ENCODE measurements around the gene PRELID3B.

Gene PRELID3B

GRCh38 chr20:58994390-58995159 is 48.0 kb downstream of the PRELID3B start:
- DNase-seq (ENCODE audit: low read depth): no peak

DNA sequence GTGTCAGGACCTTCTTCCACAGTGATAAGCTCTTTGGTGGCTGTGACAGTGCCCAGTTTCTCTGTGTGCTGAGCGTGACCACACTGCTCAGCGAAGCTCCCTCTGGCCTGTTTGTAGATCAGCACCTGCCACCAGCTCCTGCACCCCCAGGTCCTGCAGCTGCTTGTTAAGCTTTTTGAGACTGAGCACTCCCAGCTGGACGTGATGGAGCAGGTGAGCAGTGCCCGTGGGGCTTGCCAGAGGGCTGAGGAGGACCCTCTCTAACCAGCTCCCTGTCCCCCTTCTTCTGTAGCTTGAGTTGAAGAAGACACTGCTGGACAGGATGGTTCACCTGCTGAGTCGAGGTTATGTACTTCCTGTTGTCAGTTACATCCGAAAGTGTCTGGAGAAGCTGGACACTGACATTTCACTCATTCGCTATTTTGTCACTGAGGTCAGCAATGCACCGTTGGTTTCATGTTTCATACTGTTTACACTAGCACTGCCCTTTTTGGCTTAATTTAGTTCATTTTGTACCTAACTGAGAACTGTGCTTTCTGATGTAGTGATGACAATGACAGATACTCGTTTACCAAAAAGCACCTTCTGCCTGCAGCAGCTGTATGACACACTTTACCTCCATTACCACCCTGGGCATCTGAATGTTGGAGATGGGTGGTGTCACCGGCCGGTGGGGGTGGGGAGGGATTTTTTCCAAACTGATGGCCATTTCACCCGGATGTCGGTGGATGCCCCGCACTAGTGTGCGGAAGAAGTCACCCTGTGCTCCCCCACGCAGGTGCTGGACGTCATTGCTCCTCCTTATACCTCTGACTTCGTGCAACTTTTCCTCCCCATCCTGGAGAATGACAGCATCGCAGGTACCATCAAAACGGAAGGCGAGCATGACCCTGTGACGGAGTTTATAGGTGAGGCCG is 49.0 kb downstream of the PRELID3B start:
- no peak for DNase-seq (ENCODE audit: low read depth)

GRCh38 chr20:58992911-58993310 is 49.7 kb downstream of the PRELID3B start:
- DNase-seq (ENCODE audit: low read depth): no peak

GRCh38 chr20:58991715-58992114 is 50.9 kb downstream of the PRELID3B start:
- no peak for DNase-seq (ENCODE audit: low read depth)

DNA sequence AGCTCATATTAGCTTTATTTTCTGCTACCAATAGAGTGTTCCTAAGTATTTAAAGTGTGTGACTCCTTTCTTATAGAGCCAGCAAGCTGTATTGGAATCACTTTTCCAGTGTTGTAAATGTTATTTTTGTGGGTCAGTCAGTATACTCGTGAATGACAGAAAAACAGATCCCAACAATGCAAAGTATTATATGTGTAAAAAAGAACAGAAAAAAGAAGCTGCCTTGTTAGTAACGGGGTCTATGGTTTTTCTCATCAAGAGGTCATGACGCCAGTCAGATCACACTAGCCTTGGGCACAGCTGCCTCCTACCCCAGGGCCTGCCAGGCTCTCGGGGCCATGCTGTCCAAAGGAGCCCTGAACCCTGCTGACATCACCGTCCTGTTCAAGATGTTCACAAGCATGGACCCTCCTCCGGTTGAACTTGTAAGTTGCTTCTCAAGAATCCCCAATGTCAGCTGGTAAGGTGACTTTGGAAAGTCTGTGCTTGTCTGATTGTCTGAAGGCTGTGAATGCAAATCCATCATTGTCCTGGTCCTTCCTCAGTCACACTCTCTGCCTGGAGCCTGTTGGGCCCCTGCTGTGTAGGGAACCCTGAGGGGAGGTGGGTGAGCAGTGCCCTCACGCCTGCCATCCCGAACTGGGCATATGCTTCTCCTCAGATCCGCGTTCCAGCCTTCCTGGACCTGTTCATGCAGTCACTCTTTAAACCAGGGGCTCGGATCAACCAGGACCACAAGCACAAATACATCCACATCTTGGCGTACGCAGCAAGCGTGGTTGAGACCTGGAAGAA is 51.7 kb downstream of the PRELID3B start:
- DNase-seq (ENCODE audit: low read depth): no peak

- DNase-seq (ENCODE audit: low read depth): no peak
Measured at GRCh38 chr20:58989196-58989595, 53.4 kb downstream of the PRELID3B start.

- DNase-seq (ENCODE audit: low read depth): no peak
Measured at GRCh38 chr20:58988565-58988882, 54.1 kb downstream of the PRELID3B start.

- DNase-seq (ENCODE audit: low read depth): no peak
Measured at GRCh38 chr20:58987790-58988564, 54.6 kb downstream of the PRELID3B start.

GRCh38 chr20:58986968-58987517 is 55.5 kb downstream of the PRELID3B start:
- DNase-seq (ENCODE audit: low read depth): no peak

GRCh38 chr20:58986286-58986967 is 56.2 kb downstream of the PRELID3B start:
- DNase-seq (ENCODE audit: low read depth): no peak

- DNase-seq (ENCODE audit: low read depth): no peak
Measured at GRCh38 chr20:58985656-58986055, 56.9 kb downstream of the PRELID3B start.

DNA sequence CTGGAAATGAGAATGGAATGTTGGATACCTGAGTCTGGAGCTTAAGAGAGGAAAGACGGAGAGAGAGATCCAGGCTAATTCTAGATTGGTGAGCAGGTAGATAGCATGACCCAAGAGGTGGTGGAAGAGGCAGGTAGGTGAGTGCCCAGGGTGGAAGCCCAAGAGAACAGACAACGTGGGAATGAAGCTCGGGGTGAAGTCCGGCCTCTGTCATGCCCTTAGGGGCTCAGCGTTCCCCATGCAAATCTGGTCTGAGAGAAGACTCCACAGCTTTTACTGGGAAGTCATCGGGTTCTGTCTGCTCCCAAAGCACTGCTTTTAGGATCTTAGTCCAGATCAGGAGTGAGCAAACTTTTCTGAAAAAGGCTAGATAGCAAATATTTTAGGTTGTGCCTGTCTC is 57.9 kb downstream of the PRELID3B start:
- no peak for DNase-seq (ENCODE audit: low read depth)
